Suprapubic skin (tissue), 3 donors: Measurements from ENCODE around the gene GUCY1B1.

Experiments
- EP300 ChIP-seq: sonication (generic); formaldehyde crosslinking; IDR thresholded peaks from one replicate; pipeline ENCODE4 v1.6.1; 2017; ENCODE audit warnings: antibody characterized with exemption
- POLR2A ChIP-seq, 2 donors: fragments of 450-650 bp; IDR thresholded peaks; one replicate each; pipeline ENCODE4 v1.6.1; 2017; ENCODE audit warnings: antibody characterized with exemption in 2 of 2, mild to moderate bottlenecking in 2 of 2, moderate library complexity in 2 of 2
- TF ChIP-seq, protein P1 (sequence below), 2 donors: fragments of 200-600 bp in 1 of 2; fragments of 450-650 bp in 1 of 2; sonication (generic) in 1 of 2; IDR thresholded peaks; one replicate each; pipeline ENCODE4 v1.5.1; 2016 to 2019; ENCODE audit warnings: antibody characterized with exemption in 2 of 2, mild to moderate bottlenecking in 1 of 2, moderate library complexity in 1 of 2

DNA sequence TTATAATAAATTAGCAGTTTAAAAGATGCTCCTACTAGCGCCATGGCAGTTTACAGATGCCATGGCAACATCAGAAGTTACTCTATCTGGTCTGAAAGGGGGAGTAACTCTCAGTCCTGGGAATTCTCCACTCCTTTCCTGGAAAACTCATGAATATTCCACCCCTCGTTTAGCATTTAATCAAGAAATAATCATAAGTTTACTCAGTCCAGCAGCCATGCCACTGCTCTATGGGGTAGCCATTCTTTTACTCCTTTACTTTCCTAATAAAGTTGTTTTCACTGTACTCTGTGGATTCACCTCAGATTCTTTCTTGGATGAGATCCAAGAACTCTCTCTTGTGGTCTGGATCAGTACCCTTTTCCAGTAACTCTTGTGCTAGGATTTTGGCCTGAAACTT, 52.3 kb downstream of the GUCY1B1 start:
- TF ChIP-seq, protein P1, sequence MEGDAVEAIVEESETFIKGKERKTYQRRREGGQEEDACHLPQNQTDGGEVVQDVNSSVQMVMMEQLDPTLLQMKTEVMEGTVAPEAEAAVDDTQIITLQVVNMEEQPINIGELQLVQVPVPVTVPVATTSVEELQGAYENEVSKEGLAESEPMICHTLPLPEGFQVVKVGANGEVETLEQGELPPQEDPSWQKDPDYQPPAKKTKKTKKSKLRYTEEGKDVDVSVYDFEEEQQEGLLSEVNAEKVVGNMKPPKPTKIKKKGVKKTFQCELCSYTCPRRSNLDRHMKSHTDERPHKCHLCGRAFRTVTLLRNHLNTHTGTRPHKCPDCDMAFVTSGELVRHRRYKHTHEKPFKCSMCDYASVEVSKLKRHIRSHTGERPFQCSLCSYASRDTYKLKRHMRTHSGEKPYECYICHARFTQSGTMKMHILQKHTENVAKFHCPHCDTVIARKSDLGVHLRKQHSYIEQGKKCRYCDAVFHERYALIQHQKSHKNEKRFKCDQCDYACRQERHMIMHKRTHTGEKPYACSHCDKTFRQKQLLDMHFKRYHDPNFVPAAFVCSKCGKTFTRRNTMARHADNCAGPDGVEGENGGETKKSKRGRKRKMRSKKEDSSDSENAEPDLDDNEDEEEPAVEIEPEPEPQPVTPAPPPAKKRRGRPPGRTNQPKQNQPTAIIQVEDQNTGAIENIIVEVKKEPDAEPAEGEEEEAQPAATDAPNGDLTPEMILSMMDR (IDR thresholded peaks at IDR 0.05), result no peak
- no peak for TF ChIP-seq POLR2A (IDR thresholded peaks at IDR 0.05)
- no peak for TF ChIP-seq EP300
